ENCODE results near the gene ROM1. TPM values are rescaled to one million over a fixed set of nuclear protein-coding genes. Genes with fewer than 3 reads are reported as not detected.

The ROM1 gene
- polyA plus RNA-seq, 1 donor (not counting 4 experiments of a cell fraction or from before 2014, with no cell fraction given): 1.5 TPM

- Histone ChIP-seq H3K27me3 (ENCODE audit: control insufficient read depth, extremely low read depth, insufficient read depth, low read length) (no peaks in the 10 kb centered on the region), H3K4me2 (ENCODE audit: control insufficient read depth, extremely low read depth, insufficient read depth, low read depth, low read length) (peak within 1 kb of the TSS; percentile 99), H3K27ac (ENCODE audit: control insufficient read depth, insufficient read depth, low read length) (peak within 1 kb of the TSS; percentile 95), H3K4me3 (ENCODE audit: control insufficient read depth in 2 of 3, extremely low read depth in 1 of 3, insufficient read depth in 2 of 3, low read depth in 1 of 3, low read length in 3 of 3) (peak within 1 kb of the TSS; percentile 77 to 99 (median 86)), H3K9me1 (ENCODE audit: control insufficient read depth, extremely low read depth, insufficient read depth, low read length) (no peaks in the 10 kb centered on the region), H3K79me2 (ENCODE audit: control insufficient read depth, insufficient read depth, low read length) (peaks cover 41% of the 10 kb centered on the region), H3K9me3 (ENCODE audit: control insufficient read depth, low read depth, low read length) (no peaks in the 10 kb centered on the region), H4K20me1 (ENCODE audit: control insufficient read depth, extremely low read depth, insufficient read depth, low read length) (no peaks in the 10 kb centered on the region), H2AFZ (ENCODE audit: control insufficient read depth, low read length) (peak within 1 kb of the TSS; percentile 42), H3K4me1 (ENCODE audit: control insufficient read depth, extremely low read depth, insufficient read depth, low read length) (peaks cover 14% of the 10 kb centered on the region), H3K9ac (ENCODE audit: control insufficient read depth, extremely low read depth, insufficient read depth, low read length) (peak within 1 kb of the TSS; percentile 95), H3K36me3 (ENCODE audit: control insufficient read depth in 2 of 2, extremely low read depth in 1 of 2, insufficient read depth in 2 of 2, low read length in 2 of 2) (peaks cover 26 to 29% of the 10 kb centered on the region in 2 experiments)
- DNase-seq (ENCODE audit: low read depth, low spot score) (peak; percentile 93), FAIRE-seq (peak; percentile 78)
- dilution Hi-C loops (cut with MboI; ENCODE audit: extremely low pct_ligation_motif_present, low sequenced_read_pairs): no loop called here
- TF ChIP-seq CTCF (optimal IDR thresholded peaks at IDR 0.05 in 1 of 3, IDR thresholded peaks at IDR 0.05 in 1 of 3, conservative IDR thresholded peaks at IDR 0.05 in 1 of 3; ENCODE audit: extremely low read depth in 1 of 3, insufficient read depth in 2 of 3, low read length in 3 of 3) (no peak), EZH2 (IDR thresholded peaks at IDR 0.05; ENCODE audit: low read length) (no peak)
These were observed 11.5 kb upstream of the ROM1 start, which contains the start of gene MTA2 for GRCh38 chr11:62601372-62602140. Gene MTA2 (minus strand): TSS chr11:62601865. CDS start chr11:62601450, 415 bp downstream.

GRCh38 chr11:62602141-62603071, 10.7 kb upstream of the ROM1 start:
- dilution Hi-C loops (cut with MboI; ENCODE audit: extremely low pct_ligation_motif_present, low sequenced_read_pairs): no loop called here
- Histone ChIP-seq H3K9me1 (ENCODE audit: control insufficient read depth, extremely low read depth, insufficient read depth, low read length) (no peaks in the 10 kb centered on the region), H3K27me3 (ENCODE audit: control insufficient read depth, extremely low read depth, insufficient read depth, low read length) (no peaks in the 10 kb centered on the region), H3K4me1 (ENCODE audit: control insufficient read depth, extremely low read depth, insufficient read depth, low read length) (peaks cover 14% of the 10 kb centered on the region), H3K9me3 (ENCODE audit: control insufficient read depth, low read depth, low read length) (no peaks in the 10 kb centered on the region), H3K9ac (ENCODE audit: control insufficient read depth, extremely low read depth, insufficient read depth, low read length) (peak overlapping the region; percentile 70), H3K4me3 (ENCODE audit: control insufficient read depth in 2 of 3, extremely low read depth in 1 of 3, insufficient read depth in 2 of 3, low read depth in 1 of 3, low read length in 3 of 3) (peak overlapping the region; percentile 61 to 86 (median 75)), H3K27ac (ENCODE audit: control insufficient read depth, insufficient read depth, low read length) (peak overlapping the region; percentile 68), H3K4me2 (ENCODE audit: control insufficient read depth, extremely low read depth, insufficient read depth, low read depth, low read length) (peak overlapping the region; percentile 80), H2AFZ (ENCODE audit: control insufficient read depth, low read length) (peak overlapping the region; percentile 42), H4K20me1 (ENCODE audit: control insufficient read depth, extremely low read depth, insufficient read depth, low read length) (no peaks in the 10 kb centered on the region), H3K36me3 (ENCODE audit: control insufficient read depth in 2 of 2, extremely low read depth in 1 of 2, insufficient read depth in 2 of 2, low read length in 2 of 2) (peaks cover 19 to 24% of the 10 kb centered on the region in 2 experiments), H3K79me2 (ENCODE audit: control insufficient read depth, insufficient read depth, low read length) (peaks cover 36% of the 10 kb centered on the region)
- FAIRE-seq (no peak), DNase-seq (ENCODE audit: low read depth, low spot score) (no peak)
- no peak for TF ChIP-seq EZH2 (IDR thresholded peaks at IDR 0.05; ENCODE audit: low read length)
- TF ChIP-seq CTCF (optimal IDR thresholded peaks at IDR 0.05 in 1 of 3, IDR thresholded peaks at IDR 0.05 in 1 of 3, conservative IDR thresholded peaks at IDR 0.05 in 1 of 3; ENCODE audit: extremely low read depth in 1 of 3, insufficient read depth in 2 of 3, low read length in 3 of 3): peak in 2 of 3 experiments; percentile 18 to 39

Measured in keratinocyte (primary cell).